ENCODE measurements around the gene SNIP1. TPM values are rescaled to one million over a fixed set of nuclear protein-coding genes. Genes with fewer than 3 reads are reported as not detected.

Gene SNIP1
- total and polyA plus RNA-seq, 2 of the 8 experiments (the other 6 are each of a cell fraction or from before 2014, with no cell fraction given) = 3.7 to 15.7 TPM

GRCh38 chr1:37575692-37576091 lies 21.6 kb upstream of the SNIP1 start:
- no peak overlapping the region for H3K56ac ChIP-seq (replicated peaks; ENCODE audit: insufficient read length, low read depth, low read length)
- ChIA-PET POLR2A (ENCODE audit: partially characterized antibody) (interaction anchor here (1.2 to 1.5 kb wide), 2 partner anchors 12 to 14 kb away, joined by 3 to 5 read pairs; no protein-coding TSS in a partner anchor), CTCF (ENCODE audit: partially characterized antibody) (interaction anchor here (0.6 to 1.2 kb wide), 3 partner anchors 13 to 276 kb away, joined by 3 to 4 read pairs (median 3); no protein-coding TSS in a partner anchor)
- no peak overlapping the region for H2BK120ac ChIP-seq (replicated peaks; ENCODE audit: low read depth, low read length)
- no peaks in the 10 kb centered on the region for H3K79me2 ChIP-seq (ENCODE audit: control insufficient read depth in 1 of 2, insufficient read depth in 2 of 2, low read length in 2 of 2)
- H2BK15ac ChIP-seq (ENCODE audit: low read length) = no peak overlapping the region
- H2BK5ac ChIP-seq (ENCODE audit: low read depth, low read length) = no peak overlapping the region
- no peak overlapping the region for H4K91ac ChIP-seq (replicated peaks; ENCODE audit: insufficient read length, low read length)
- no peak overlapping the region for H3K27ac ChIP-seq (ENCODE audit: low read depth, low read length)
- H3K9me3 ChIP-seq (ENCODE audit: insufficient read depth in 2 of 2, low read depth in 1 of 2, low read length in 1 of 2) = no peaks in the 10 kb centered on the region
- DNase-seq (ENCODE audit: low read depth in 1 of 2, low spot score in 2 of 2) (no peak), FAIRE-seq (no peak)
- H3K4me2 ChIP-seq (ENCODE audit: insufficient read depth in 1 of 2, low read depth in 2 of 2, low read length in 2 of 2) = no peak overlapping the region
- H4K5ac ChIP-seq (ENCODE audit: insufficient read length, low read depth, low read length) = no peak overlapping the region
- no peak overlapping the region for H2AK5ac ChIP-seq (ENCODE audit: low read depth, low read length)
- no peak overlapping the region for H3K9ac ChIP-seq (replicated peaks in 1 of 4; ENCODE audit: extremely low read depth in 1 of 4, low read depth in 3 of 4, low read length in 3 of 4)
- no peak overlapping the region for H3K4me3 ChIP-seq (ENCODE audit: extremely low read depth in 1 of 4, insufficient read depth in 2 of 4, low read depth in 3 of 4, low read length in 4 of 4)
- H3K18ac ChIP-seq (ENCODE audit: extremely low read depth, low read length) = no peak overlapping the region
- no peak overlapping the region for H3K14ac ChIP-seq (ENCODE audit: insufficient read length)
- peaks cover 2 to 8% of the 10 kb centered on the region in 2 experiments for H4K20me1 ChIP-seq (replicated peaks in 1 of 2; ENCODE audit: control insufficient read depth in 1 of 2, insufficient read depth in 2 of 2, low read length in 2 of 2)
- no peak overlapping the region for H4K8ac ChIP-seq (ENCODE audit: extremely low read depth, insufficient read depth, low read length)
- no peak overlapping the region for H2BK12ac ChIP-seq (ENCODE audit: low read depth, low read length)
- no peak overlapping the region for H2BK20ac ChIP-seq (ENCODE audit: low read length)
- H2AFZ ChIP-seq (ENCODE audit: low read length) = no peak overlapping the region
- no peaks in the 10 kb centered on the region for H3K23me2 ChIP-seq (ENCODE audit: low read depth, low read length)
- no peaks in the 10 kb centered on the region for H3K27me3 ChIP-seq (replicated peaks in 1 of 4; ENCODE audit: control insufficient read depth in 3 of 4, extremely low read depth in 1 of 4, insufficient read depth in 3 of 4, low read length in 3 of 4)
- TF ChIP-seq RFX5 (IDR thresholded peaks at IDR 0.05; ENCODE audit: borderline replicate concordance, low read depth, low read length) (no peak), JUN (IDR thresholded peaks at IDR 0.05; ENCODE audit: low read depth, low read length) (no peak), TBP (IDR thresholded peaks at IDR 0.05; ENCODE audit: low read depth, low read length) (no peak), TAF1 (IDR thresholded peaks at IDR 0.05; ENCODE audit: low read depth, low read length) (no peak), HDAC2 (IDR thresholded peaks at IDR 0.05; ENCODE audit: borderline replicate concordance in 1 of 2, low read depth in 2 of 2, low read length in 2 of 2) (no peak), NRF1 (IDR thresholded peaks at IDR 0.05; ENCODE audit: low read depth, low read length) (no peak), ATF2 (IDR thresholded peaks at IDR 0.05; ENCODE audit: low read length) (no peak), EGR1 (IDR thresholded peaks at IDR 0.05; ENCODE audit: borderline replicate concordance, low read depth, low read length) (no peak), SIRT6 (IDR thresholded peaks at IDR 0.05; ENCODE audit: low read length) (no peak)
- no peak overlapping the region for H3K23ac ChIP-seq (ENCODE audit: insufficient read length)
- H3K4me1 ChIP-seq (replicated peaks in 1 of 4; ENCODE audit: control insufficient read depth in 3 of 4, insufficient read depth in 4 of 4, low read length in 3 of 4) = no peaks in the 10 kb centered on the region
- WGBS, 2 experiments (ENCODE audit: extremely low coverage in 1 of 2, insufficient coverage in 1 of 2, insufficient read length in 1 of 2, insufficient replicate concordance in 2 of 2, low coverage in 1 of 2, low lambda C conversion rate in 2 of 2, missing lambda C conversion rate in 1 of 2) = 88% methylated on average over 5 of the region's 5 CpGs; no CpG with 5 or more reads in 1 of the 2 experiments
- H3K4ac ChIP-seq (replicated peaks; ENCODE audit: insufficient read length, low read depth, low read length) = no peak overlapping the region
- no peaks in the 10 kb centered on the region for H3K79me1 ChIP-seq (ENCODE audit: low read depth, low read length)
- peaks cover 38 to 76% (median 65%) of the 10 kb centered on the region in 4 experiments for H3K36me3 ChIP-seq (ENCODE audit: control insufficient read depth in 2 of 4, insufficient read depth in 4 of 4, low read length in 3 of 4)
